ENCODE measurements around the gene LRRC45.

Gene LRRC45

DNA sequence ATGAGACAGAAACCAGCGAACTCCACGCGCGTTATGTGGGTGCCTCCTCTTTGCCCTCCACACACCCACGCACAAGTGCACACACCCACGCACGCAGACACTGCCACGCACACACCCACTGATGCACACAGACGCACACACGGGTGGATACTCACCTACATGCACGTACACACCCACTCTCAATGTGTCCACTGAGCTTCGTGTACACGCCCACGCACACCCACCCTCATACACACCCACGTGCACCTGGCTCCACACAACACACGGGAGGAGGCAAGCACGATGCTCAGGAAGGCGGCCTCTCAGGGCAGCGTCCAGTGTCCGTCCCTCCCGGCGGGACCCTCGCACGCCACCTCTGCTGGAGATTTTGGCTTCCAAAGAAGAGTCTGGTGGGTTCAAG lies 24.3 kb downstream of the LRRC45 start:
- no peaks in the 10 kb centered on the region; the same call in 1 of the 2 replicates for H3K36me3 ChIP-seq
- H3K27me3 ChIP-seq = 0 out of 2 replicates have a peak, but pooled peaks cover 3% of the 10 kb centered on the region
- H3K4me3 ChIP-seq (ENCODE audit: low read depth, low read length) = no peak overlapping the region
- no peaks in the 10 kb centered on the region for H3K4me1 ChIP-seq
- no peak for TF ChIP-seq CTCF (IDR thresholded peaks at IDR 0.05; ENCODE audit: low read depth, low read length)
- DNase-seq = no peak
- no peaks in the 10 kb centered on the region for H3K9me3 ChIP-seq

DNA sequence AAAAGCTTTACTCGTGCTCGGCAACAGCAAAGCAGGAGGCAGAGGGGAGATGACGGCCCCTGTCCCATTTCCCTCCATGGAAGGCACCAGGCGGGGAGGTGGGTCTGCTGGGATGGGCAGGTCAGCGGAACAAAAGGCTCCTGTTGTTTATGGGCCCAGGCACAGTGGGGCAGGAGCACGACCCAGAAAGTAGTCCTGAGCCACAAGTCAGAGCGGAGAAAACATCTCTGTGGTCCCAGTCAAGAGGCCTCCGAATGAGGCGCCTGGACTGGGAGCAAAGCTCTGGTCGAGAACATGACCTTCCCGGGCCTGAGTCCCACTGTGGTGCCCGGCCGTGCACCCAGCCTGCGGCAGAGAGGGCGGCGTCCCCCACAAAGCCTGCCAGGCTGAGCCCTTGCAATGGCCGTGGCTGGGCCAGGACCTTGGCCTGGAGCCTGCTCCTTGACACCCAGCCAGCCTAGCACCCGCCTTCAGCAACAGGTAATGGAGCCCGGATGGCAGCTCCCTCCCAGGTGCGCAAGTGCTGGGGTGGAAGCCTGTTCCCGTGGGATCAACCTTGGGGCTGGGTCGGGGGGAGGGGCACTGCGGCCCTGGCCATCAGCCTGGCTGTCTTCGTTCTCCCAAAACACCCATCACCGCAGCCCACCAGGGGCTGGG lies 24.9 kb downstream of the LRRC45 start:
- DNase-seq = no peak
- TF ChIP-seq CTCF (IDR thresholded peaks at IDR 0.05; ENCODE audit: low read depth, low read length) = no peak

DNA sequence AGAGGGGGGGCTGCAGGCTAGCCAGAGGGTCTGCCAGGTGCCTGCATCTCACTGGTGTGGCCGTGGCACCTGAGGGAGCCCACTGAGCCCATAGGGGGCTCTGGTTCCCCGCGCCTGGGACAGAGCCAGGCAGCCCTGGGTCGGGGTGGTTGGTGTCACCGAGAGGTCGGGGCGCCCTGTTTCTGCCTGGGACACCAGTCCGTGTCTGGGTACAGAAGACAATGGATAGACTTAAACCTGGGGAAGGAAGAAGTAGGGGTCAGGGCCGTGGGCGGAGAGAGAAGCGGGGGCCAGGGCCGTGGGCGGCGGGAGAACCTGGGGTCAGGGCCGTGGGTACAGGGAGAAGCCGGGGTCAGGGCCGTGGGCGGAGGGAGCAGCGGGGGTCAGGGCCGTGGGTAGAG lies 25.5 kb downstream of the LRRC45 start:
- Histone ChIP-seq H3K36me3 (peaks cover 5% of the 10 kb centered on the region), H3K4me3 (ENCODE audit: low read depth, low read length) (no peak overlapping the region), H3K4me1 (no peaks in the 10 kb centered on the region), H3K27me3 (0 out of 2 replicates have a peak, but pooled peaks cover 3% of the 10 kb centered on the region), H3K9me3 (no peaks in the 10 kb centered on the region)
- TF ChIP-seq CTCF (IDR thresholded peaks at IDR 0.05; ENCODE audit: low read depth, low read length) = no peak
- DNase-seq = no peak

More for the DNA sequence above, 24.9 kb downstream of the LRRC45 start:
- Histone ChIP-seq H3K9me3 (no peaks in the 10 kb centered on the region), H3K36me3 (peaks cover under 1% of the 10 kb centered on the region), H3K4me1 (no peaks in the 10 kb centered on the region), H3K4me3 (ENCODE audit: low read depth, low read length) (no peak overlapping the region), H3K27me3 (0 out of 2 replicates have a peak, but pooled peaks cover 3% of the 10 kb centered on the region)

GRCh38 chr17:82049106-82049505 lies 26.0 kb downstream of the LRRC45 start:
- H3K4me3 ChIP-seq (ENCODE audit: low read depth, low read length) = no peak overlapping the region
- TF ChIP-seq CTCF (IDR thresholded peaks at IDR 0.05; ENCODE audit: low read depth, low read length) = no peak
- H3K36me3 ChIP-seq = peaks cover 11% of the 10 kb centered on the region
- no peak for DNase-seq
- no peaks in the 10 kb centered on the region for H3K9me3 ChIP-seq
- no peaks in the 10 kb centered on the region for H3K4me1 ChIP-seq
- H3K27me3 ChIP-seq = 0 out of 2 replicates have a peak, but pooled peaks cover 3% of the 10 kb centered on the region

GRCh38 chr17:82049521-82049971 lies 26.4 kb downstream of the LRRC45 start:
- Histone ChIP-seq H3K4me3 (ENCODE audit: low read depth, low read length) (no peak overlapping the region), H3K9me3 (no peaks in the 10 kb centered on the region), H3K36me3 (peaks cover 15% of the 10 kb centered on the region), H3K27me3 (0 out of 2 replicates have a peak, but pooled peaks cover 3% of the 10 kb centered on the region), H3K4me1 (no peaks in the 10 kb centered on the region)
- no peak for DNase-seq
- no peak for TF ChIP-seq CTCF (IDR thresholded peaks at IDR 0.05; ENCODE audit: low read depth, low read length)

DNA sequence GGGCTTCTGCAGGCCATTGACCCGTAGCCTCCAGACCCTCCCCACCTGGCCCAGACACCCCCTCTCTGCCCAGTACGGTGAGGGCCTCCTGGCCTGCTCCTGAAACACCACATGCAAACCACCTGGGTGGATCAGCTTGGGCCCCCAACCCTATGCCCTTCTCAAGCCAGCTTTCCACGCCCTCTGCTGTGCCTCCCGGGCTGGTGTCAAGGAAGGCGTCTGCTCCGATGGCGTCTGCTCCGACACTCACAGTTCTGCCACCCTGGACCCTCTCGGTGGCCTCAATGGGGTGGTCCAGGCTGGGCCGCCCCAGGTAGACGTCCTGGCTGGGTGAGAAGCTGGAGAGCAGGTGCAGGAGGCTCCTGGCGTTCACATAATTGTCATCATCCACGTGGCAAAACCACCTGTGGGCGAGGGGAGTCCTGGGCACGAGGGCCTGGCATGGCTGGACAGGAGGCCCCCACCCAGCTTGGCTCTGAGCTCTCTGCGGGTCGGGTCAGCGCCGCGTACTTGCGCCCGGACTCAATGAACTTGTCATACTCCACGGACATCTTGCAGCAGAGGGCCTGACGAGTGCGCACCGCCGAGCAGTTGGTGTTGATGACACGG lies 27.2 kb downstream of the LRRC45 start:
- no peak for TF ChIP-seq CTCF (IDR thresholded peaks at IDR 0.05; ENCODE audit: low read depth, low read length)
- Histone ChIP-seq H3K36me3 (peaks cover 22% of the 10 kb centered on the region), H3K4me3 (ENCODE audit: low read depth, low read length) (peak overlapping the region; percentile 53), H3K9me3 (no peaks in the 10 kb centered on the region), H3K4me1 (no peaks in the 10 kb centered on the region), H3K27me3 (0 out of 2 replicates have a peak, but pooled peaks cover 3% of the 10 kb centered on the region)
- DNase-seq = no peak
